Thyroid gland (tissue), 4 donors: ENCODE results near the gene GNRHR. TPM values are rescaled to one million over a fixed set of nuclear protein-coding genes. Genes with fewer than 3 reads are reported as not detected.

ENCODE experiments used
- DNase-seq, 2 donors: peaks; one replicate each; pipeline ENCODE4 v3.0.0-alpha.2; 2019
- H3K27ac ChIP-seq, 3 donors: fragments of 200-600 bp; sonication (generic); 1 replicate in 2 of 3; 2 replicates in 1 of 3; pipeline ENCODE4 v1.5.1; 2016 to 2019; ENCODE audit warnings: mild to moderate bottlenecking in 1 of 3, moderate library complexity in 1 of 3
- H3K27me3 ChIP-seq: fragments of 200-600 bp; sonication (generic); one replicate; pipeline ENCODE4 v1.5.1; 2019
- H3K36me3 ChIP-seq, 2 donors: fragments of 200-600 bp; sonication (generic); one replicate each; pipeline ENCODE4 v1.5.1; 2016 to 2019
- H3K4me1 ChIP-seq, 2 donors: fragments of 200-600 bp; sonication (generic); one replicate each; pipeline ENCODE4 v1.5.1; 2017 to 2019
- H3K4me3 ChIP-seq, 3 donors: fragments of 200-600 bp; sonication (generic); replicated peaks in 1 of 3; 1 replicate in 2 of 3; 2 replicates in 1 of 3; pipeline ENCODE4 v1.5.1; 2016; ENCODE audit warnings: mild to moderate bottlenecking in 1 of 3
- H3K9me3 ChIP-seq: fragments of 200-600 bp; sonication (generic); one replicate; pipeline ENCODE4 v1.5.1; 2017
- POLR2A ChIP-seq, 2 donors: fragments of 450-650 bp; IDR thresholded peaks; one replicate each; pipeline ENCODE4 v1.6.1; 2017; ENCODE audit warnings: antibody characterized with exemption in 2 of 2, mild to moderate bottlenecking in 2 of 2, moderate library complexity in 1 of 2
- WGBS, 2 donors: methylation state at CpG; one replicate each; pipeline ENCODE4 v1.1.5; 2017; 5-methylcytosine and 5-hydroxymethylcytosine counted together
- intact Hi-C: fragments of 100-400 bp; cut with DNase I; formaldehyde crosslinking; loops from one replicate; pipeline ENCODE4 v1.15.1; 2023
- total RNA-seq, 4 donors: library from RNA; depleted of rRNA; stranded (reverse); fragments of >200 nt; gene quantifications; one replicate each; pipeline ENCODE4 v1.2.3, GENCODE V29; 2016
- TF ChIP-seq, protein P1 (sequence below), 6 experiments: fragments of 200-600 bp in 3 of 6; fragments of 450-650 bp in 3 of 6; sonication (generic) in 3 of 6; IDR thresholded peaks; one replicate each; pipeline ENCODE4 v1.5.1; 2016 to 2019; ENCODE audit warnings: antibody characterized with exemption in 6 of 6, mild to moderate bottlenecking in 2 of 6, inconsistent platforms in 1 of 6, moderate library complexity in 1 of 6

Gene GNRHR
- not detected for total RNA-seq

- no peak for DNase-seq
- intact Hi-C loops: no loop called here
- H3K36me3 ChIP-seq: no peaks in the 10 kb centered on the region
- WGBS, 2 donors: 94 to 97% methylated on average over 3 of the region's 3 CpGs
- no peaks in the 10 kb centered on the region for H3K9me3 ChIP-seq
- H3K27me3 ChIP-seq: no peaks in the 10 kb centered on the region
- no peak within 1 kb of the TSS for H3K27ac ChIP-seq
- H3K4me3 ChIP-seq: no peak within 1 kb of the TSS
- TF ChIP-seq, protein P1, sequence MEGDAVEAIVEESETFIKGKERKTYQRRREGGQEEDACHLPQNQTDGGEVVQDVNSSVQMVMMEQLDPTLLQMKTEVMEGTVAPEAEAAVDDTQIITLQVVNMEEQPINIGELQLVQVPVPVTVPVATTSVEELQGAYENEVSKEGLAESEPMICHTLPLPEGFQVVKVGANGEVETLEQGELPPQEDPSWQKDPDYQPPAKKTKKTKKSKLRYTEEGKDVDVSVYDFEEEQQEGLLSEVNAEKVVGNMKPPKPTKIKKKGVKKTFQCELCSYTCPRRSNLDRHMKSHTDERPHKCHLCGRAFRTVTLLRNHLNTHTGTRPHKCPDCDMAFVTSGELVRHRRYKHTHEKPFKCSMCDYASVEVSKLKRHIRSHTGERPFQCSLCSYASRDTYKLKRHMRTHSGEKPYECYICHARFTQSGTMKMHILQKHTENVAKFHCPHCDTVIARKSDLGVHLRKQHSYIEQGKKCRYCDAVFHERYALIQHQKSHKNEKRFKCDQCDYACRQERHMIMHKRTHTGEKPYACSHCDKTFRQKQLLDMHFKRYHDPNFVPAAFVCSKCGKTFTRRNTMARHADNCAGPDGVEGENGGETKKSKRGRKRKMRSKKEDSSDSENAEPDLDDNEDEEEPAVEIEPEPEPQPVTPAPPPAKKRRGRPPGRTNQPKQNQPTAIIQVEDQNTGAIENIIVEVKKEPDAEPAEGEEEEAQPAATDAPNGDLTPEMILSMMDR (IDR thresholded peaks at IDR 0.05): no peak
- TF ChIP-seq POLR2A (IDR thresholded peaks at IDR 0.05): no peak
- H3K4me1 ChIP-seq: no peaks in the 10 kb centered on the region
Measured at GRCh38 chr4:67754288-67754687, at the start of gene GNRHR. TSS of gene GNRHR (minus strand) at chr4:67754388. CDS start at chr4:67754335, 53 bp downstream.

GRCh38 chr4:67796810-67797209, 42.6 kb upstream of the GNRHR start:
- intact Hi-C loops: no loop called here
- no peaks in the 10 kb centered on the region for H3K27me3 ChIP-seq
- H3K4me3 ChIP-seq: no peak overlapping the region
- H3K9me3 ChIP-seq: no peaks in the 10 kb centered on the region
- no peak overlapping the region for H3K27ac ChIP-seq
- H3K4me1 ChIP-seq: no peaks in the 10 kb centered on the region
- TF ChIP-seq, protein P1 (IDR thresholded peaks at IDR 0.05): no peak
- TF ChIP-seq POLR2A (IDR thresholded peaks at IDR 0.05): no peak
- H3K36me3 ChIP-seq: no peaks in the 10 kb centered on the region
- DNase-seq: no peak

GRCh38 chr4:67790721-67791120, 36.5 kb upstream of the GNRHR start:
- Histone ChIP-seq H3K27ac (no peak overlapping the region), H3K4me1 (no peaks in the 10 kb centered on the region), H3K4me3 (no peak overlapping the region), H3K9me3 (no peaks in the 10 kb centered on the region), H3K27me3 (no peaks in the 10 kb centered on the region), H3K36me3 (no peaks in the 10 kb centered on the region)
- TF ChIP-seq, protein P1 (IDR thresholded peaks at IDR 0.05): no peak
- no peak for TF ChIP-seq POLR2A (IDR thresholded peaks at IDR 0.05)
- no peak for DNase-seq
- intact Hi-C loops: no loop called here

GRCh38 chr4:67787311-67787710, 33.1 kb upstream of the GNRHR start:
- 99% methylated on average over 2 of the region's 2 CpGs for WGBS, 2 donors
- no peaks in the 10 kb centered on the region for H3K4me1 ChIP-seq
- TF ChIP-seq, protein P1 (IDR thresholded peaks at IDR 0.05): no peak
- TF ChIP-seq POLR2A (IDR thresholded peaks at IDR 0.05): no peak
- H3K27ac ChIP-seq: no peak overlapping the region
- no peak overlapping the region for H3K4me3 ChIP-seq
- H3K9me3 ChIP-seq: no peaks in the 10 kb centered on the region
- intact Hi-C loops: no loop called here
- no peak for DNase-seq
- H3K36me3 ChIP-seq: no peaks in the 10 kb centered on the region
- no peaks in the 10 kb centered on the region for H3K27me3 ChIP-seq

- H3K27me3 ChIP-seq: no peaks in the 10 kb centered on the region
- intact Hi-C loops: no loop called here
- H3K9me3 ChIP-seq: no peaks in the 10 kb centered on the region
- no peak for TF ChIP-seq POLR2A (IDR thresholded peaks at IDR 0.05)
- TF ChIP-seq, protein P1 (IDR thresholded peaks at IDR 0.05): no peak
- no peak overlapping the region for H3K4me3 ChIP-seq
- H3K27ac ChIP-seq: no peak overlapping the region
- DNase-seq: no peak
- 78 to 86% methylated on average over 2 of the region's 2 CpGs for WGBS, 2 donors
- no peaks in the 10 kb centered on the region for H3K4me1 ChIP-seq
- no peaks in the 10 kb centered on the region for H3K36me3 ChIP-seq
Measured at GRCh38 chr4:67785528-67785927, 31.3 kb upstream of the GNRHR start.
